ENCODE data around the gene GAS6. TPM values are rescaled to one million over a fixed set of nuclear protein-coding genes. Genes with fewer than 3 reads are reported as not detected.

The GAS6 gene
- total and polyA plus RNA-seq, 3 donors from 2014 or later, result 193 to 575 (median 416) TPM

GRCh38 chr13:113900646-113901045, 36.8 kb upstream of the GAS6 start:
- no peaks in the 10 kb centered on the region for H3K36me3 ChIP-seq (ENCODE audit: low read depth, missing control alignments)
- intact Hi-C loops (cut with DNase I; ENCODE audit: low total_unique reads), result no loop called here
- no peak overlapping the region for H3K27ac ChIP-seq
- no peaks in the 10 kb centered on the region for H3K4me1 ChIP-seq
- 87 to 91% methylated on average over 4 to 10 of the region's 10 CpGs for WGBS, 2 donors
- no peaks in the 10 kb centered on the region for H3K9me3 ChIP-seq
- no peak overlapping the region for H3K4me3 ChIP-seq
- no peak for TF ChIP-seq POLR2A (IDR thresholded peaks at IDR 0.05)
- TF ChIP-seq CTCF (IDR thresholded peaks at IDR 0.05), result no peak
- DNase-seq, result no peak
- no peaks in the 10 kb centered on the region for H3K27me3 ChIP-seq

GRCh38 chr13:113898391-113898790, 34.5 kb upstream of the GAS6 start:
- TF ChIP-seq POLR2A (IDR thresholded peaks at IDR 0.05), result no peak
- no peak for TF ChIP-seq CTCF (IDR thresholded peaks at IDR 0.05)
- H3K4me1 ChIP-seq, result no peaks in the 10 kb centered on the region
- no peaks in the 10 kb centered on the region for H3K9me3 ChIP-seq
- no peak for DNase-seq
- H3K36me3 ChIP-seq (ENCODE audit: low read depth, missing control alignments), result no peaks in the 10 kb centered on the region
- H3K4me3 ChIP-seq, result no peak overlapping the region
- 95 to 96% methylated on average over 15 of the region's 15 CpGs for WGBS, 2 donors
- intact Hi-C loops (cut with DNase I; ENCODE audit: low total_unique reads), result no loop called here
- no peak overlapping the region for H3K27ac ChIP-seq
- no peaks in the 10 kb centered on the region for H3K27me3 ChIP-seq

GRCh38 chr13:113897966-113898365, 34.1 kb upstream of the GAS6 start:
- 88 to 89% methylated on average over 4 of the region's 4 CpGs for WGBS, 2 donors
- no peak for DNase-seq
- Histone ChIP-seq H3K9me3 (no peaks in the 10 kb centered on the region), H3K36me3 (ENCODE audit: low read depth, missing control alignments) (no peaks in the 10 kb centered on the region), H3K4me3 (no peak overlapping the region), H3K4me1 (no peaks in the 10 kb centered on the region), H3K27me3 (no peaks in the 10 kb centered on the region), H3K27ac (no peak overlapping the region)
- TF ChIP-seq POLR2A (IDR thresholded peaks at IDR 0.05), result no peak
- TF ChIP-seq CTCF (IDR thresholded peaks at IDR 0.05), result no peak
- intact Hi-C loops (cut with DNase I; ENCODE audit: low total_unique reads), result no loop called here

- Histone ChIP-seq H3K9me3 (no peaks in the 10 kb centered on the region), H3K4me3 (no peak overlapping the region), H3K36me3 (ENCODE audit: low read depth, missing control alignments) (no peaks in the 10 kb centered on the region), H3K27me3 (no peaks in the 10 kb centered on the region), H3K4me1 (no peaks in the 10 kb centered on the region), H3K27ac (no peak overlapping the region)
- intact Hi-C loops (cut with DNase I; ENCODE audit: low total_unique reads), result no loop called here
- WGBS, 2 donors, result 71 to 72% methylated on average over 4 of the region's 4 CpGs
- no peak for DNase-seq
- no peak for TF ChIP-seq CTCF (IDR thresholded peaks at IDR 0.05)
- TF ChIP-seq POLR2A (IDR thresholded peaks at IDR 0.05), result no peak
Observed at GRCh38 chr13:113897161-113897560, 33.3 kb upstream of the GAS6 start.

GRCh38 chr13:113895436-113895835, 31.6 kb upstream of the GAS6 start:
- H3K4me1 ChIP-seq, result no peaks in the 10 kb centered on the region
- DNase-seq, result no peak
- no peak for TF ChIP-seq POLR2A (IDR thresholded peaks at IDR 0.05)
- TF ChIP-seq CTCF (IDR thresholded peaks at IDR 0.05), result no peak
- no peaks in the 10 kb centered on the region for H3K36me3 ChIP-seq (ENCODE audit: low read depth, missing control alignments)
- intact Hi-C loops (cut with DNase I; ENCODE audit: low total_unique reads), result no loop called here
- no peaks in the 10 kb centered on the region for H3K27me3 ChIP-seq
- H3K27ac ChIP-seq, result no peak overlapping the region
- no peak overlapping the region for H3K4me3 ChIP-seq
- no peaks in the 10 kb centered on the region for H3K9me3 ChIP-seq
- 78 to 93% methylated on average over 1 of the region's 1 CpG for WGBS, 2 donors
